Astrocyte (in vitro differentiated cells and primary cell): Measurements from ENCODE around the gene MROH2B. TPM values are rescaled to one million over a fixed set of nuclear protein-coding genes. Genes with fewer than 3 reads are reported as not detected.

Experiments used
- DNase-seq: peaks from one replicate; pipeline ENCODE4 v3.0.0-alpha.2; 2010; ENCODE audit warnings: low read depth
- FAIRE-seq: peaks from 2 replicates; lab custom pipeline; 2011; peaks lifted over from hg19 to GRCh38; lab: Jason Lieb, UNC
- H2AFZ ChIP-seq: 2 replicates; pipeline ENCODE4 v1.6.0; 2012; ENCODE audit warnings: low read depth, low read length, inconsistent platforms
- H3K27ac ChIP-seq: 2 replicates; pipeline ENCODE4 v1.5.1; 2011; ENCODE audit warnings: low read depth, low read length, inconsistent platforms
- H3K27me3 ChIP-seq: 2 replicates; pipeline ENCODE4 v1.6.0; 2011; ENCODE audit warnings: low read length, inconsistent platforms; ENCODE audit not compliant: insufficient read depth
- H3K36me3 ChIP-seq: 2 replicates; pipeline ENCODE4 v1.5.1; 2011; ENCODE audit warnings: low read length, inconsistent platforms; ENCODE audit not compliant: insufficient read depth
- H3K4me1 ChIP-seq: 2 replicates; pipeline ENCODE4 v1.5.1; 2011; ENCODE audit warnings: low read length, inconsistent platforms; ENCODE audit not compliant: insufficient read depth
- H3K4me2 ChIP-seq: 2 replicates; pipeline ENCODE4 v1.6.0; 2012; ENCODE audit warnings: low read length, inconsistent platforms
- H3K4me3 ChIP-seq: 2 replicates; pipeline ENCODE4 v1.5.1; 2011; ENCODE audit warnings: low read depth, mild to moderate bottlenecking, low read length, inconsistent platforms; ENCODE audit not compliant: insufficient read depth
- H3K79me2 ChIP-seq: 2 replicates; pipeline ENCODE4 v1.6.0; 2012; ENCODE audit warnings: mild to moderate bottlenecking, low read length, inconsistent platforms; ENCODE audit not compliant: insufficient read depth
- H3K9ac ChIP-seq: 2 replicates; pipeline ENCODE4 v1.6.0; 2012; ENCODE audit warnings: mild to moderate bottlenecking, low read length, inconsistent platforms
- H3K9me3 ChIP-seq: 2 replicates; pipeline ENCODE4 v1.5.1; 2012; ENCODE audit warnings: low read depth, mild to moderate bottlenecking, low read length, inconsistent platforms; ENCODE audit not compliant: insufficient read depth
- H4K20me1 ChIP-seq: 2 replicates; pipeline ENCODE4 v1.6.0; 2012; ENCODE audit warnings: low read length, inconsistent platforms; ENCODE audit not compliant: insufficient read depth
- H3K27ac Mint-ChIP-seq: one replicate; pipeline ENCODE4 v1.8.0; 2021; ENCODE audit warnings: mild to moderate bottlenecking, mixed read lengths; ENCODE audit not compliant: unreplicated experiment
- H3K27me3 Mint-ChIP-seq: one replicate; pipeline ENCODE4 v1.8.0; 2021; ENCODE audit warnings: low read depth, mixed read lengths; ENCODE audit not compliant: unreplicated experiment
- H3K36me3 Mint-ChIP-seq: one replicate; pipeline ENCODE4 v1.8.0; 2021; ENCODE audit warnings: low read depth, mixed read lengths; ENCODE audit not compliant: unreplicated experiment
- H3K4me1 Mint-ChIP-seq: one replicate; pipeline ENCODE4 v1.8.0; 2021; ENCODE audit warnings: low read depth, mixed read lengths; ENCODE audit not compliant: unreplicated experiment
- H3K4me3 Mint-ChIP-seq: one replicate; pipeline ENCODE4 v1.8.0; 2021; ENCODE audit warnings: mild to moderate bottlenecking, moderate library complexity, mixed read lengths; ENCODE audit not compliant: unreplicated experiment
- H3K9me3 Mint-ChIP-seq: one replicate; pipeline ENCODE4 v1.8.0; 2021; ENCODE audit warnings: mild to moderate bottlenecking, mixed read lengths; ENCODE audit not compliant: unreplicated experiment
- CTCF ChIP-seq: IDR thresholded peaks from 2 replicates; pipeline ENCODE4 v1.5.1; 2011; ENCODE audit warnings: low read depth, mild to moderate bottlenecking, inconsistent platforms, low read length, moderate library complexity; ENCODE audit not compliant: insufficient read depth
- EZH2 ChIP-seq: IDR thresholded peaks from 2 replicates; pipeline ENCODE4 v1.6.1; 2012; ENCODE audit warnings: mild to moderate bottlenecking, low read length, inconsistent platforms; ENCODE audit not compliant: insufficient read depth
- total RNA-seq: library from RNA; stranded (reverse); gene quantifications from 2 replicates; pipeline ENCODE4 v1.2.1, GENCODE V29; 2021

Gene MROH2B
- total RNA-seq, 1 donor from 2014 or later: not detected

DNA sequence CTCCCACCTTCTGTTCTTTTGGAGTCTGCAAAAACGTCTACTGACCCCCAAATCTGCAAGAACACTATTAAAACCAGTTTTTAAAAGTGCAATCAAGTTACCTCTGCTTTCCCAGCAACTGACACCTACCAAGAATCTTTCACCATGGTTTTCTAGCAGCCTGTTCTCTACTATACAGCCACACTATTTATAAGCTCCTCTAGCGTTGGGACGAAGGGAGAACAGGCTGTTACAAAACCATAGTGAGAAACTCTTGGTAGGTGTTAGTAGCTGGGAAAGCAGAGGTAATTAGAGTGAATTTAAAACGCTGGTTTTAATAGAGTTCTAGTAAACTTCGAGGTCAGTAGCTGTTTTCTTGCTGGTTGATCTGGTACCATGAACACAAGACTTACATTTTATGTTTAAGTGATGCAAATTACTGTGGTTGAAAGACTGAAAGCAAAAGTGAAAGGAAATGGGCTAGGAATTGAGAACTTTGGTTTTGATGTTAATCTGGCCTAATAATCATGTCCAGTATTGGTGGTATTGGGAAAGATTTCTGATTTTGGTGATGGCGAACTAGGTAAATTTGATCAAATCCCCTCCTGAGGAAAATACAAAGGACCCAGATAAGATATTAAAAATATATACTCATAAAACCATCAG lies 5.3 kb downstream of the MROH2B start:
- H3K4me1 Mint-ChIP-seq: no peaks in the 10 kb centered on the region
- H3K27ac Mint-ChIP-seq: no peak overlapping the region
- H3K36me3 Mint-ChIP-seq: no peaks in the 10 kb centered on the region
- Histone ChIP-seq H3K4me2 (no peak overlapping the region), H3K27me3 (no peaks in the 10 kb centered on the region), H3K36me3 (no peaks in the 10 kb centered on the region), H3K79me2 (no peaks in the 10 kb centered on the region), H3K9ac (no peak overlapping the region), H3K9me3 (no peaks in the 10 kb centered on the region), H2AFZ (no peak overlapping the region), H3K4me1 (no peaks in the 10 kb centered on the region), H4K20me1 (no peaks in the 10 kb centered on the region), H3K4me3 (no peak overlapping the region), H3K27ac (no peak overlapping the region)
- no peaks in the 10 kb centered on the region for H3K27me3 Mint-ChIP-seq
- no peak for TF ChIP-seq EZH2
- no peak for TF ChIP-seq CTCF
- no peak overlapping the region for H3K4me3 Mint-ChIP-seq
- FAIRE-seq (no peak), DNase-seq (no peak)
- H3K9me3 Mint-ChIP-seq: no peaks in the 10 kb centered on the region

DNA sequence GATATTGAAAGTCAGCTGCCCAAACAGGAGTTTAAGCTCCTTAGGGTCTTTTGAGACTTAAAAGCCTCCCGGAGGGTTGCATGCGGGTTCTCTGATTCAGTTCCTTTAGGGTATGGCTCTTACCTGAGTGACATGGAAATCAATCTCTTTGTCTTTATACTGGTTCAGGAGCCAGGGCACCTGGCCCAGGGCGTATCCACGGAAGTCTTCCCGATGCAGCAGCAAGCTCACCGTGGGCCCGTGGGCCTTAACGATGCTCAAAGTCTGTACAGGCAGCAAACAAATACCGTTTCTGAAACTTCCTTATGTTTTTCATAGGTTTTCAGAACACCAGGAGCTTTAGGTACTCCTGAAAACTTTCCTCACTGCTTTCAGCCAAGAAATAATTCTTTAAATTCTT lies 13.2 kb downstream of the MROH2B start:
- FAIRE-seq: no peak

More for the DNA sequence above, 13.2 kb downstream of the MROH2B start:
- no peaks in the 10 kb centered on the region for H4K20me1 ChIP-seq
- no peak overlapping the region for H3K27ac ChIP-seq
- H3K4me1 Mint-ChIP-seq: no peaks in the 10 kb centered on the region
- no peak overlapping the region for H3K4me3 ChIP-seq
- H3K4me1 ChIP-seq: no peaks in the 10 kb centered on the region
- H3K27me3 ChIP-seq: no peaks in the 10 kb centered on the region
- no peak overlapping the region for H3K4me3 Mint-ChIP-seq
- H3K79me2 ChIP-seq: no peaks in the 10 kb centered on the region
- no peak for DNase-seq
- no peak overlapping the region for H2AFZ ChIP-seq
- no peak overlapping the region for H3K4me2 ChIP-seq
- H3K9ac ChIP-seq: no peak overlapping the region
- H3K9me3 Mint-ChIP-seq: no peaks in the 10 kb centered on the region
- no peaks in the 10 kb centered on the region for H3K36me3 Mint-ChIP-seq
- no peak for TF ChIP-seq EZH2
- TF ChIP-seq CTCF: no peak
- H3K27me3 Mint-ChIP-seq: peaks cover 2% of the 10 kb centered on the region
- no peaks in the 10 kb centered on the region for H3K36me3 ChIP-seq
- H3K27ac Mint-ChIP-seq: no peak overlapping the region
- no peaks in the 10 kb centered on the region for H3K9me3 ChIP-seq
